HUES48 (cell line): Measurements from ENCODE around the gene GALT.

Experiments used
- H3K27ac ChIP-seq: one replicate; pipeline ENCODE4 v1.7.0; 2013; ENCODE audit warnings: low read depth, low read length, inconsistent platforms
- H3K27me3 ChIP-seq: 2 replicates; pipeline ENCODE4 v1.6.1; 2013; ENCODE audit warnings: mild to moderate bottlenecking, low read length; ENCODE audit not compliant: control insufficient read depth, insufficient read depth
- H3K36me3 ChIP-seq: 2 replicates; pipeline ENCODE4 v1.6.1; 2013; ENCODE audit warnings: low read length; ENCODE audit not compliant: control insufficient read depth, insufficient read depth
- H3K4me1 ChIP-seq: 2 replicates; pipeline ENCODE4 v1.6.1; 2013; ENCODE audit warnings: mild to moderate bottlenecking, low read length; ENCODE audit not compliant: control insufficient read depth, insufficient read depth
- H3K4me3 ChIP-seq: 2 replicates; pipeline ENCODE4 v1.5.1; 2013; ENCODE audit warnings: mild to moderate bottlenecking, low read depth, low read length
- H3K9ac ChIP-seq: 2 replicates; pipeline ENCODE4 v1.6.1; 2013; ENCODE audit warnings: mild to moderate bottlenecking, low read depth, low read length, moderate library complexity
- H3K9me3 ChIP-seq: 2 replicates; pipeline ENCODE4 v1.6.1; 2013; ENCODE audit warnings: low read length; ENCODE audit not compliant: control insufficient read depth, insufficient read depth

GALT gene

DNA sequence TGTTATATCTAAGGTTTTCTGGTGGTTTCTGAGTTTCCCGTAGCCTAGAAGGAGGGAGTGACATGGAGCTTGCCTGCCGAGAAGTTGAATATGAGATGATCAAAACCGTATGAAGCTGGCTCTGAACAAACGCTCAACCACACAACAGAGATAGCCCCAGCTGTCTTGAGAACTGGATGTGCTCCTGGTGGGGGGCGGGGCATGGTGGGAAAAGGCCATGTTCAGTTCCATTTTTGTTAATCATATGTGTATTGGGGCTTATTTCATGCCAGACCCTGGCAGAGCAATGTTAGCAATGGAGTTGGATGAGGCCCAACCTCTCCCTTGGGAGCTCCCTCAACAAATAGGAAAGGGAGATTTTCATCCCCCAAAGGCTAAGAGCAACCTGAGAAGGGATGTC is 39.8 kb downstream of the GALT start:
- H3K27me3 ChIP-seq, result no peaks in the 10 kb centered on the region

DNA sequence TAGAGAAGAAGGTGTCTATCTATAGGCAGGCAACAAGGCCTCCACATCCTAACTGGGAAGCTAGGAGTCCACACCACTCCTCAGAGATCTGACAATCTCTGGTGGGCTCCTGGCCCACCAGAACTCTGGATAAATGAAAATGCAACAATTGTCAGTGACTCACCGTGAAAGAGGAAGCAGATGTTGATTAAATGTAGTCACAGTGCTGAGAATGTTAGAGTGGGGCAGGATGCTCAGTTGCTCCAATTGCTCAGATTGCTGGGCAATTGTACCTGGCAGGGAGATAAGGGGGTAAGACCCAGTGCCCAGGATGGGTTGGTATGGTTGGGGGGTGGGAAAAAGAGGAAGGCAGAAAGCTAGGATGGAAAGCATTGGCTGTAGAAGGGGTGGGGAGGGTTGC is 40.3 kb downstream of the GALT start:
- Histone ChIP-seq H3K9ac (no peak overlapping the region), H3K4me1 (peaks cover 8% of the 10 kb centered on the region; the same call in 1 of the 2 replicates), H3K9me3 (no peaks in the 10 kb centered on the region), H3K27me3 (no peaks in the 10 kb centered on the region), H3K4me3 (no peak overlapping the region), H3K27ac (no peak overlapping the region), H3K36me3 (no peaks in the 10 kb centered on the region)

More for the DNA sequence above, 39.8 kb downstream of the GALT start:
- Histone ChIP-seq H3K9ac (no peak overlapping the region), H3K27ac (no peak overlapping the region), H3K9me3 (no peaks in the 10 kb centered on the region), H3K36me3 (no peaks in the 10 kb centered on the region), H3K4me3 (no peak overlapping the region), H3K4me1 (peaks cover 8% of the 10 kb centered on the region; the same call in 1 of the 2 replicates)

DNA sequence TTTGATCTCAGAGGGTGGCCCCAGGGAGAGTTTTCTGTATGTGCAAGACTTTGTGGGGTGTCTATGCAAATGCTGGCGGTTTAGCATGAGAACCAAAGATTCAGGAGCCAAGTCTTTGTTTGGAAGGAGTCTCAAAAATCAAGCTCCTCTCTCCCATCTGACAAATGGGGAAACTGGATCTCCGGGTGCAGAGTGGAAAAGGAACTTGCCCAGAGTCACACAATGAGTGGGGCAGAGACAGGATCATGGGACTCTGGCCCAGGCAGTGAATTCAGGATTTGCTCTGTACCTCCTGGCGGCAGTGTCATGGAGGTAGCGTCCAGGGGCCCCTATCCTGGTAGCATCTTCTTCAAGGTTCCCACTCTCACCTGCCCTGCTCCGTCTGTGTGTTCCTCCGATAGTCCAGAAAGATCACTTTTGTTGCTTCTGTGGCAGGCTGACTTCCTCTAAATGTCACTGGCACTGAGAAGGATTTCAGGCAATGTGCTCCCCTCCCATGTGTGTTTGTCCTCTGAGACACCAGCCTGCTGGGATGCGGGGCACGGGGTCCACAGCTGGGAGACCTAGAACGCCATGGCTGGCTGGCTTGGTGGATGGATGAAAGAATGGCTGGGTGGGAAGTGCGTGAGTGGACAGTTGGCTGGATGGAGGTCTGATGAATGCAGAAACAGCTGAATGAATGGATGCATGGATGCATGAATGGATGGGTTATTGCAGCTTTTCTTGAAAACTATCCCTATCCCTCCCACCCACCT is 41.0 kb downstream of the GALT start:
- H3K9ac ChIP-seq, result no peak overlapping the region
- no peaks in the 10 kb centered on the region for H3K36me3 ChIP-seq
- H3K4me3 ChIP-seq, result no peak overlapping the region
- H3K27ac ChIP-seq, result no peak overlapping the region
- no peaks in the 10 kb centered on the region for H3K9me3 ChIP-seq
- H3K27me3 ChIP-seq, result no peaks in the 10 kb centered on the region
- H3K4me1 ChIP-seq, result peaks cover 8% of the 10 kb centered on the region; the same call in 1 of the 2 replicates

DNA sequence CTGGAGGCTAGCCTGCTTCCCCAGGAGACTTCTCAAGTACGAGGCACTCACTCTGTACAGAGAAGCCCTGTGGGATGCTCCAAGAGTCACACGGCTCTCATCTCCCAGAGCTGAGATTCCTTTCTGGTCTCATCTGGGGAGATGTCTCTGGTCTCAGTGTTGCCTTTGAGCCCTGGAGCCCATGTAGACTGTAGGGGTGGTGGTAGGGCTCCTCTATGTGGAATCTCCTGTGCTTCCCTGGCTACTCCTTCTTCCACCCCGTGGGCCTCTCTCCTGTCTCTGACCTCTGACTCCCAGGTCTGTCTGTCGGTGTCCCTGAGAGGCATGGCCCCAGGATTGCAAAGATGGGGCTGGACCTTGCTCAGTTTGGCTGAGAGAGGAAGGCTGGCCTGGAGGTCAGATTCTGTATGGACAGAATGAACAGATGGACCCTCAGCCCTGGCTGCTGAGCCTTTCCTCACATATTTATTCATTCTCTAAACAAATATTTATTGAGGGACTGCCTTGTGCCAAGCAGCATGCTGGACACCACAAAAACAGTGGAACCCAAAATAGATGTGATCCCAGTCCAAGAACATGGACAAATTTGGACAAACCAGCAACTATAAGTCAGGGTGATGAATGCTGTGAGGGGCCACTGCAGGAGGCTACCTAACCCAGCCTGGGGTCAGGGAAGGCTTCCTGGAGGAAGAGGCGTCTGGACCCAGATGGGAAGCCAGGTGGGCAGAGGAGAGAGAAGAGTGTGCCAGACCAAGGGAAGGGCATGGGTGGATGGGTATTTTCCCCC is 42.0 kb downstream of the GALT start:
- Histone ChIP-seq H3K27me3 (no peaks in the 10 kb centered on the region), H3K4me1 (peaks cover 8% of the 10 kb centered on the region; the same call in 1 of the 2 replicates), H3K4me3 (no peak overlapping the region), H3K27ac (no peak overlapping the region), H3K36me3 (no peaks in the 10 kb centered on the region), H3K9me3 (no peaks in the 10 kb centered on the region), H3K9ac (no peak overlapping the region)

DNA sequence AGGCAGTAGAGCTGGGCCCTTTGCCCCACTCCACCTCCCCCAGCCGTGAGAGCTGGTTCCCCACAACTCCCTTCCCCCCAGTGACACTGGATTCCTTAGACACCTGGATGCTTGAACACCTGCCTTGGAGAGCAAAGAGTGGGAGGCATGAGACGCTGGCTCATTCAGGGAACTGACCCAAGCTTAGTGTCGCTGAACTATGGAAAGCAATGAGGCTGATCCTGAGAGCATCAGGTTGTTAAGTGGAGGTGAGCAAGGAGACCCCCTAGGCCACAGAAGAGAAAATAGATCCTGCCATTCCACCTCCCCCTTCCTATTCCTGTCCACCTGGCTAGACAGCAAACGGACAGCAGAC is 42.6 kb downstream of the GALT start:
- Histone ChIP-seq H3K9me3 (no peaks in the 10 kb centered on the region), H3K4me3 (no peak overlapping the region), H3K27me3 (no peaks in the 10 kb centered on the region), H3K36me3 (no peaks in the 10 kb centered on the region), H3K9ac (no peak overlapping the region), H3K4me1 (peaks cover 8% of the 10 kb centered on the region; the same call in 1 of the 2 replicates), H3K27ac (no peak overlapping the region)

DNA sequence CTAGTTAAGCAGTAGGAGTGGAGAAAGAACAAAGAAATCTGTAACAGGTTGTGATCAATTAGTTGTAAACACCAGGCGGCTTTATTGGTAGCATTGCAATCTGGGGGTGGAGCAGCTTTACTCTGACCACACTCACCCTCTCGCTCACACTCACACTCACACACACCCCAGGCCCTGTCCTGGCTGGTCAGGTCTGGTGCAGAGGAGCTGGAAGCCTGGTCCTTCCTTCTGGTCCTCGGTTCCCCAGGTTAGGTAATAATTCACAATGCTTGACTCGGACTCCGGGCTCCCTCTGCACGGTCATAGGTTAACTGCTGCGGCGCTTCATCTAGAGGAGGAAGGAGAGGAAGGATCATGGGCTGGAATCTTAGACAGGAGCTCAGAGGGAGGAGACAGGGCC is 43.0 kb downstream of the GALT start:
- H3K36me3 ChIP-seq, result no peaks in the 10 kb centered on the region
- H3K4me1 ChIP-seq, result peaks cover 8% of the 10 kb centered on the region; the same call in 1 of the 2 replicates
- no peak overlapping the region for H3K9ac ChIP-seq
- no peaks in the 10 kb centered on the region for H3K27me3 ChIP-seq
- no peak overlapping the region for H3K27ac ChIP-seq
- no peak overlapping the region for H3K4me3 ChIP-seq
- H3K9me3 ChIP-seq, result no peaks in the 10 kb centered on the region

DNA sequence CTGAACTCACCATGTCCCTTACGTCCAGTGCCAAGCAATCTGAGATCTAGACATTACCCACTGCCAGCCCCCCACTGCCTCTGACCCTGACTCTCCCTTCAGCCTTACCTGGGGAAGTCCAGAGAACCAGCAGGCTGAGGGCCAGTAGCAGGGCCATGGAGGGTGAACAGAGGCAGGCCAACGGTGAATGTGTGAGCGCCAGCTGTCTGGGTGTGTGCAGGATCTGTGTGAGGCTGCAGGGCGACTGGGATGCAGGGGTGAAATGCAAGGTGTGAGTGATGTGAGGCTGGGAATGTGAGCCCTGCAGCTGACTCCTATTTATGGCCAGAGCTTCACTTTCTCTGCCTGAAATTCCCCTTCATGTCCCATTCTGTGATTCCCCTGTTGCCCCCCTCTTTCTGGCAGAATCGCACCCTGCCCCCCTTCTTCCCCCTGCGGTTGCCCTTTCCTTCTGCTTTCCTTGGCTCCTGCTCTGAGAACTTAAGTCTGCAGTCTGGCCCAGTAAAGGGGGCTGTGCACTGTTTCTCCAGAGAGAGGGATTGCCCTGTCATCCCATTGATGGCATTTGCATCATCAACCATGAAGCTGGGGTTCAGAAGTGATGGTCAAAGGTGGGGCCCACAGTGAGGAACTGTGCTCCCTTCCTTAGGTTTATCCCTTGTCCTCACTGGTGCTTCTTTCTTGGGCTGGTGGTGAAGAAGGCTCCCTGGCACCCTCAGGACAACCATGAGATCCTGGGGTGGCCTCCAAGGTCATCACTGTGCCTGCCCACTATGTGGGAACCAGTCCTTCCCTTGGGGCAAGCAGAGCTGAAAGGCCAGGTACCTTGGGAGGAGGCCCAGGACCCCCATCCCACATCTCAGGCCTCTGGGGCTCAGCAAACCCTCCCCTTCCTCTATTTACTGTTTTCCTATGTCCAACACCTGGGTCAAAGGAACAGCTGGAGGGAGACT is 44.8 kb downstream of the GALT start, which contains the start of gene CCL19:
TSS of gene CCL19 (minus strand) at position 294 of the 953 bp plus-strand sequence. CDS start at position 157, 137 bp downstream.
- peaks cover 8% of the 10 kb centered on the region; the same call in 1 of the 2 replicates for H3K4me1 ChIP-seq
- no peaks in the 10 kb centered on the region for H3K9me3 ChIP-seq
- no peaks in the 10 kb centered on the region for H3K27me3 ChIP-seq
- no peaks in the 10 kb centered on the region for H3K36me3 ChIP-seq
- H3K9ac ChIP-seq, result no peak within 1 kb of the TSS
- H3K27ac ChIP-seq, result no peak within 1 kb of the TSS
- no peak within 1 kb of the TSS for H3K4me3 ChIP-seq

DNA sequence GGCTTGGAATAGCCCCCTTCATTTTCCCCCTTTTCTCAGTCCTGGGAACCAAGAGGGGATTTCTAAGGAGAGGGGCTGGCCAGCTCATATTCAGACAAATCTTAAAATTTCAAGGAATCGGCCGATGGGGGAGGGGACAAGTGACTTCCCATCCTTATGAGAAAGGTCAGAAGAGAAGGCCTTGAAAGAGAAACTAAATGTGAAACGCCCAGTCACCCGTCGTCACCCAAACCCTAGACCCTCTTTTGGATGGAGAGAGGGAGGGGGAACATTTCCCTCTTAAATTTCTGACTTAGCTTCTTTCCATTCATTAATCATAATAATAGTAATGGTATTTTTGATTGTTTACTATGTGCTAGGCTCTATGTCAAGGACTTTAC is 45.5 kb downstream of the GALT start:
- Histone ChIP-seq H3K9me3 (no peaks in the 10 kb centered on the region), H3K9ac (no peak overlapping the region), H3K27ac (no peak overlapping the region), H3K4me3 (no peak overlapping the region), H3K27me3 (no peaks in the 10 kb centered on the region), H3K4me1 (peaks cover 7% of the 10 kb centered on the region; the same call in 1 of the 2 replicates), H3K36me3 (no peaks in the 10 kb centered on the region)

DNA sequence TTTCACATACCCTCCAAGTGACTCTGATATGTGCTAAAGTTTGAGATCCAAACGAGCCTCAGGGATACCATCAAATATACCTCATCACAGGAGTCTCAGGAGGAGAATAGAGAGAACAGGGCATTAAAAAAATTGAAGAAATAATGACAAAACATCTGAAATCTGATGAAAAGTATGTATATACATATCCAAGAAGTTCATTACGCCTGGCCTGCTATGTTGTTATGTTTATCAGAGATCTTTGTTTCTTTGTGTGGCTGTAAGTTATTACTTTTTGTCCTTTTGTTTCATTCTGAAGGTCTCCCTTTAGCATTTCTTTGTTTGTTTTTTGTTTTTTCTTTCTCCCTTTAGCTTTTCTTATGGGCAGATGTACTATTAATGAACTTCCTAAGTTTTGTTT is 47.1 kb downstream of the GALT start:
- H3K4me3 ChIP-seq, result no peak overlapping the region
- H3K36me3 ChIP-seq, result no peaks in the 10 kb centered on the region
- no peak overlapping the region for H3K27ac ChIP-seq

DNA sequence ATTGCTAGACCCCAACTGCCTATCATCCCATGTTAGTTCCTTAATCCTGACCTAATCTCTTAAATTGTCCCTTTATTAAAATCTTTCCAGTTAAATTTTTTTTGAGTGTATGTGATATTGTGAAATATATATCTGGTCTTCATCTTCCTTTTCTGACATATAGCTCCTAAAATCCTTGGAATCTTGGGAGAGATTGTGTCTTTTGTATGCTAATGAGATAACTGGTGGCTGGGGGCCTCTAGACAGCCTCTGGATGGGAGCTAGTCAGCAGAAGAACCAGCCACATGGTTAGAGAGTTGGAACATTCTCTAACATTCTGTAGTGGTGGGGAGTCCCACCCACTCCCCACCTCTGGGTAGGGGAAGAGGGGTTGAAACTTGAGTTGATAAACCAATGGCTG is 48.3 kb downstream of the GALT start:
- H3K36me3 ChIP-seq, result no peaks in the 10 kb centered on the region
- H3K9me3 ChIP-seq, result no peaks in the 10 kb centered on the region
- no peak overlapping the region for H3K9ac ChIP-seq
- H3K27ac ChIP-seq, result no peak overlapping the region
- H3K27me3 ChIP-seq, result peaks cover 12% of the 10 kb centered on the region
- no peaks in the 10 kb centered on the region for H3K4me1 ChIP-seq
- H3K4me3 ChIP-seq, result no peak overlapping the region

More for the DNA sequence above, 47.1 kb downstream of the GALT start:
- Histone ChIP-seq H3K4me1 (no peaks in the 10 kb centered on the region), H3K9ac (no peak overlapping the region), H3K9me3 (no peaks in the 10 kb centered on the region), H3K27me3 (no peaks in the 10 kb centered on the region)
